Lower lobe of right lung (tissue), 2 donors: ENCODE measurements around the gene CLEC2D. TPM values are rescaled to one million over a fixed set of nuclear protein-coding genes. Genes with fewer than 3 reads are reported as not detected.
A peak's percentile ranks its signal among the peaks of the same experiment; 100 is the strongest.

ENCODE experiments used
- ATAC-seq, 2 donors: fragments of 200-7000 bp; cut with Tn5 transposase; one replicate each; pipeline ENCODE4 v1.9.1; 2020 to 2022; ENCODE audit warnings: mild to moderate bottlenecking in 2 of 2, moderate library complexity in 2 of 2
- DNase-seq: peaks from one replicate; pipeline ENCODE4 v3.0.0-alpha.2; 2020
- H3K27ac ChIP-seq: fragments of 200-600 bp; one replicate; pipeline ENCODE4 v1.8.0; 2022
- H3K27me3 ChIP-seq: fragments of 200-600 bp; one replicate; pipeline ENCODE4 v1.8.0; 2022; ENCODE audit warnings: low read depth
- H3K36me3 ChIP-seq: fragments of 200-600 bp; one replicate; pipeline ENCODE4 v1.8.0; 2022; ENCODE audit warnings: mild to moderate bottlenecking
- H3K4me1 ChIP-seq: fragments of 200-600 bp; one replicate; pipeline ENCODE4 v1.8.0; 2022
- H3K4me3 ChIP-seq: fragments of 200-600 bp; one replicate; pipeline ENCODE4 v1.8.0; 2022; ENCODE audit warnings: mild to moderate bottlenecking
- H3K9me3 ChIP-seq: fragments of 200-600 bp; one replicate; pipeline ENCODE4 v1.8.0; 2022
- intact Hi-C: fragments of 100-400 bp; cut with DNase I; formaldehyde crosslinking; loops from one replicate; pipeline ENCODE4 v1.11.0; 2022
- total RNA-seq: library from RNA; stranded (reverse); fragmentation: NEBNext Ultra II Directional; extraction: Animal tissue kit (Norgen Biotek cat#: 25700); gene quantifications from one replicate; pipeline ENCODE4 v1.2.1, GENCODE V29; 2021
- TF ChIP-seq, protein P1 (sequence below): fragments of 200-600 bp; IDR thresholded peaks from one replicate; pipeline ENCODE4 v1.8.0; 2022; ENCODE audit warnings: antibody characterized with exemption, mild to moderate bottlenecking
- donor health status: DM: no; HTN: yes; CAD: no; lungs with severe emphysema.

The CLEC2D gene
- total RNA-seq, 1 donor from 2014 or later = 13.9 TPM

DNA sequence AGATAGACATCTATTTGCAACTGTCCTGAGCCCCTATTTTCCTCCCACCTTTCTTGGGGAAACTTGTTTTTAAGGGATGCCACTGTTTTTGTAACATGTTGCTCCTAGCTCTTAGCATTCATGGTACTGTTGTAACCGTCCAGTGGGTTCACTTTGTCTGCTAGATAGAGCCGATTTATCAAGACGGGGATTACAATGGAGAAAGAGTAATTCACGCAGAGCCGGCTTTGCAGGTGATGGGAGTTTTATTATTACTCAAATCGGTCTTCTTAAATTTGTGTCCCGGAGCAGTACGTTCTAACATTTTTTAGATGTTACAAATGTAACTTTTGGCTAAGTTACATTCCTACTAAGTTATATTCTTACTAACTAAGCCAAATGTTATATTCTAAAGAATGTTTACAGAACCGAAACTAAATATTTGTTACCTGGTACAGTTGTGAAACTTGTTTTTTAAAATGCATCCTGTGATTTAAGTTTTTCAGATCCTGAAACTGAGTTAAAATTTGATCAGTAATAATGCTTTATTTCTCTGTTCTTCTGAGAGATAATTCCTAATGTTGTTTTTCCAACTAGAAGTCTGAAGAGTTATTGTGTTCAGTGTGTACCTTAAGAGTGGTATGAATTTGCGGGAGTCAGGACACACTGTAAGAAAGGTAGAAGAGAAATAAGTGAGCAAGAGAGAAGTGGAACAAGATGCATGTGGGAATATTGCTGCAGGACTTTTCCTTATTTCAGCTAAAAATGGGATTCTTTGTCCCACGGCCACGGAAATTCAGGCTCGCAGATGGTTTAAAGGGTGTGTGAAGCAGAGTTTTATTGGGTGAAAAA lies 20.6 kb upstream of the CLEC2D start:
- peak overlapping the region; percentile 93 for H3K27ac ChIP-seq
- H3K4me1 ChIP-seq = peaks cover 32% of the 10 kb centered on the region
- ATAC-seq (peak in 1 of 2 donors; percentile 24), DNase-seq (no peak)
- no peaks in the 10 kb centered on the region for H3K9me3 ChIP-seq
- peaks cover 1% of the 10 kb centered on the region for H3K36me3 ChIP-seq
- peak overlapping the region; percentile 69 for H3K4me3 ChIP-seq
- TF ChIP-seq, protein P1, sequence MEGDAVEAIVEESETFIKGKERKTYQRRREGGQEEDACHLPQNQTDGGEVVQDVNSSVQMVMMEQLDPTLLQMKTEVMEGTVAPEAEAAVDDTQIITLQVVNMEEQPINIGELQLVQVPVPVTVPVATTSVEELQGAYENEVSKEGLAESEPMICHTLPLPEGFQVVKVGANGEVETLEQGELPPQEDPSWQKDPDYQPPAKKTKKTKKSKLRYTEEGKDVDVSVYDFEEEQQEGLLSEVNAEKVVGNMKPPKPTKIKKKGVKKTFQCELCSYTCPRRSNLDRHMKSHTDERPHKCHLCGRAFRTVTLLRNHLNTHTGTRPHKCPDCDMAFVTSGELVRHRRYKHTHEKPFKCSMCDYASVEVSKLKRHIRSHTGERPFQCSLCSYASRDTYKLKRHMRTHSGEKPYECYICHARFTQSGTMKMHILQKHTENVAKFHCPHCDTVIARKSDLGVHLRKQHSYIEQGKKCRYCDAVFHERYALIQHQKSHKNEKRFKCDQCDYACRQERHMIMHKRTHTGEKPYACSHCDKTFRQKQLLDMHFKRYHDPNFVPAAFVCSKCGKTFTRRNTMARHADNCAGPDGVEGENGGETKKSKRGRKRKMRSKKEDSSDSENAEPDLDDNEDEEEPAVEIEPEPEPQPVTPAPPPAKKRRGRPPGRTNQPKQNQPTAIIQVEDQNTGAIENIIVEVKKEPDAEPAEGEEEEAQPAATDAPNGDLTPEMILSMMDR = no peak
- intact Hi-C loops = no loop called here
- H3K27me3 ChIP-seq = no peaks in the 10 kb centered on the region

DNA sequence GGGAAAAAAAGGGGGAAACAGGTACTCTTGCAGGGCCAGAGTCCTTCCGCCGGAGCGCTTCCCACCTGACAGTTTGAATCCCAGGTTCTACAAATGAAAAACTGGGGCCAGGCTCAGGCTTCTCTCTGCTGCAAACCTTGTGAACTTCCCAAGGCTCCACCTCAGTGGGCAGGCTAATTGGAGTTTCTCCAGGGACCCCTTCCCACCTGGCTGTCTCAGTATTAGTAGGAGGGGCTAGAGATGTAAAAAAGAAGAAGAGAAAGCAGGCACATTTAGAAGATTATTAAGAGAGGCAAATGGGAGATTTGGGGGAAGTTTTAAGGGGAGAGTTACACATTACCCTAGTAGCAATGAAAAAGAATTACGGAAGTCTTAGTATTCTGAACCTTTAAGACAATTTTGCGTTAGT lies 20.0 kb upstream of the CLEC2D start:
- ATAC-seq (no peak), DNase-seq (no peak)
- Histone ChIP-seq H3K27ac (peak overlapping the region; percentile 93), H3K4me3 (peak overlapping the region; percentile 69), H3K27me3 (no peaks in the 10 kb centered on the region), H3K4me1 (peaks cover 32% of the 10 kb centered on the region), H3K9me3 (no peaks in the 10 kb centered on the region), H3K36me3 (peaks cover 7% of the 10 kb centered on the region)
- TF ChIP-seq, protein P1 = no peak
- intact Hi-C loops = no loop called here

DNA sequence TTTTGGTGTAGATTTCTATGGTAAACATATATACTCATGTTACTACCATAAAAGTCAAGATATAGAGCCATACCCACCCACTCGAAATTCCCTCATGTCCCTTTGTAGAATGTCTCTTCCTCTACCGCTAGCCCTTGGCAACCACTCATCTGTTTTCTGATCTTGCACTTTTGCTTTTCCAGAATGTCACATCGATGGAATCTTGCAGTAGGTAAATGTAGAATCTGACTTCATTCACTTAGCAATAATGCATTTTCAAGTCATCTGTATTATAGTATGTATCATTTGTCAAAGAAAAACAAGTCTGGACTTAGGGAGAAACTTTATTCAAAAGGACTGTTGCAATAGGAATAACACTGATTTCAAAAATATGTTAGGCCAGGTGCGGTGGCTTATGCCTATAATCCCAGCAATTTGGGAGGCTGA lies 19.3 kb upstream of the CLEC2D start:
- ATAC-seq = no peak
- intact Hi-C loops = no loop called here
- peaks cover 12% of the 10 kb centered on the region for H3K36me3 ChIP-seq
- peaks cover 32% of the 10 kb centered on the region for H3K4me1 ChIP-seq
- TF ChIP-seq, protein P1 = no peak
- H3K27me3 ChIP-seq = no peaks in the 10 kb centered on the region
- DNase-seq = no peak
- H3K27ac ChIP-seq = peak overlapping the region; percentile 93
- H3K4me3 ChIP-seq = peak overlapping the region; percentile 69
- H3K9me3 ChIP-seq = no peaks in the 10 kb centered on the region

DNA sequence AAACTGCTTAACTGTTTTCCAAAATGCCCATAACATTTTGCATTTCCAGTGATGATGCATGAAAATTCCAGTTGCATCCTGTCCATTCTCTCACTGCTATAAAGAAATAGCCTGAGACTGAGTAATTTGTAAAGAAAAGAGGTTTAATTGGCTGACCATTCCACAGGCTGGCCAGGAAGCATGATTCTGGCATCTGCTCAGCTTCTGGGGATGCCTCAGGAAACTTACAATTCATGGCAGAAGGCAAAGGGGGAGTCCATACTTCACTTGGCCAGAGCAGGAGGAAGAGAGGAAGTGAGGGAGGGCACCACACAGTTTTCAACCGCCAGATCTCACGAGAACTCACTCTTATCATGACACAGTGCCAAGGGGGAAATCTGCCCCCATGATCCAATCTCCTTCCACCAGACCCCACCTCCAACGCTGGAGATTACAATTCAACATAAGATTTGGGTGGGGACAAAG lies 18.2 kb upstream of the CLEC2D start:
- Histone ChIP-seq H3K27me3 (no peaks in the 10 kb centered on the region), H3K4me1 (peaks cover 32% of the 10 kb centered on the region), H3K4me3 (peak overlapping the region; percentile 69), H3K9me3 (no peaks in the 10 kb centered on the region), H3K36me3 (peaks cover 15% of the 10 kb centered on the region), H3K27ac (peak overlapping the region; percentile 58)
- no peak for ATAC-seq
- TF ChIP-seq, protein P1 = no peak
- intact Hi-C loops = no loop called here
- DNase-seq = no peak

DNA sequence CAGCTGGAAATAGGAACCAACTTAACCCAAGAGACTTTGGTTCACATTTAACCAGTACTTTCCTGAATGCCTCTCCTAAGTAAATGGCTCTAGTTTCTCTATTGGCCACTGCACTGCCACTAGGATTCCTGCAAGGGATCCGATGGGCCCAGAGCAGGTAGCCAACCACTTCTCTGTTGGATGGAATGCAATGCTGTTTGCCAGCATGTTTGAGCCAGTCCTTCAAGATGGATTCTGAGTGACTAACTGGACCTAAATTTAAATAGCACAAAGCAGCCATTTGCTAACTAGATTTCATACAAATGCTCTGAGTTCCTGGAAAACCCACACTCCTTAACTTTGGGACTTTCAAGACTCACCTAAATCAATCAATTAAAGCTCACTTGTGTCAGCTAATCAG lies 9.5 kb upstream of the CLEC2D start:
- Histone ChIP-seq H3K9me3 (no peaks in the 10 kb centered on the region), H3K27me3 (no peaks in the 10 kb centered on the region), H3K4me1 (peaks cover 4% of the 10 kb centered on the region), H3K4me3 (no peak overlapping the region), H3K36me3 (peaks cover 63% of the 10 kb centered on the region), H3K27ac (no peak overlapping the region)
- intact Hi-C loops = no loop called here
- ATAC-seq (no peak), DNase-seq (no peak)
- TF ChIP-seq, protein P1 = no peak
